K562 (cell line): Measurements from ENCODE around the gene POR. TPM values are rescaled to one million over a fixed set of nuclear protein-coding genes. Genes with fewer than 3 reads are reported as not detected.

Experiments used
- ATAC-seq: fragments of 200-7000 bp; cut with Tn5 transposase; 3 replicates; pipeline ENCODE4 v1.9.1; 2020; ENCODE audit warnings: moderate library complexity
- BruUV-seq: library from RNA; stranded (reverse); fragments of 400-500 nt; replicated peaks from 2 replicates; lab custom pipeline; 2021; lab: Mats Ljungman, UMichigan
- CTCF ChIA-PET: fragments of 300-600 bp; formaldehyde crosslinking; extraction: SDS; loops from one replicate; lab custom pipeline; 2021; ENCODE audit warnings: low intra/inter-chr PET ratio; lab: Yijun Ruan, JAX
- POLR2A ChIA-PET: fragments of 300-600, 350-650 bp; sonication (Branson Sonifier 250); formaldehyde crosslinking; extraction: SDS; loops from one replicate; lab custom pipeline; 2021; ENCODE audit warnings: antibody characterized with exemption, inconsistent platforms; lab: Yijun Ruan, JAX
- DNase-seq, 4 experiments: peaks; one replicate each; pipeline versions ENCODE4 v3.0.0 to v3.0.0-alpha.2; 2011 to 2018; ENCODE audit warnings: low spot score in 3 of 4, mixed read lengths in 3 of 4; ENCODE audit errors: extremely low read depth in 1 of 4
- FAIRE-seq: peaks from 2 replicates; lab custom pipeline; 2011; peaks lifted over from hg19 to GRCh38; lab: Jason Lieb, UNC
- H2AFZ ChIP-seq: 2 replicates; pipeline ENCODE4 v1.6.0; 2011; ENCODE audit warnings: low read depth, low read length, control low read depth, inconsistent platforms
- H3K27ac ChIP-seq: fragments of 200-600 bp; 3 replicates; pipeline ENCODE4 v1.8.0; 2011; ENCODE audit warnings: low read depth, mild to moderate bottlenecking, control low read depth, inconsistent platforms, low read length, moderate library complexity, mixed read lengths; ENCODE audit errors: extremely low read depth
- H3K27me3 ChIP-seq, 2 experiments: fragments of 300-600 bp in 1 of 2; 2 replicates in 1 of 2; 3 replicates in 1 of 2; pipeline versions ENCODE4 v1.6.0 to v1.8.0; 2011; ENCODE audit warnings: inconsistent platforms in 2 of 2, low read length in 2 of 2, mild to moderate bottlenecking in 1 of 2, mixed read lengths in 1 of 2, moderate library complexity in 1 of 2; ENCODE audit not compliant: control insufficient read depth in 2 of 2, insufficient read depth in 2 of 2
- H3K36me3 ChIP-seq: fragments of 300-600 bp; 3 replicates; pipeline ENCODE4 v1.8.0; 2011; ENCODE audit warnings: mild to moderate bottlenecking, low read length, inconsistent platforms; ENCODE audit not compliant: control insufficient read depth, insufficient read depth
- H3K4me1 ChIP-seq, 2 experiments: fragments of 200-600 bp in 1 of 2; replicated peaks in 1 of 2; 2 replicates in 1 of 2; 3 replicates in 1 of 2; pipeline versions ENCODE4 v1.5.1 to v1.8.0; 2011; ENCODE audit warnings: inconsistent platforms in 2 of 2, low read length in 2 of 2, mild to moderate bottlenecking in 1 of 2, mixed read lengths in 1 of 2, moderate library complexity in 1 of 2; ENCODE audit not compliant: control insufficient read depth in 2 of 2, insufficient read depth in 2 of 2
- H3K4me2 ChIP-seq: 2 replicates; pipeline ENCODE4 v1.6.1; 2011; ENCODE audit warnings: low read length, control low read depth, inconsistent platforms, mixed read lengths; ENCODE audit not compliant: insufficient read depth
- H3K4me3 ChIP-seq: fragments of 200-600 bp; sonication (generic), shearing (Covaris generic); 2 replicates; pipeline ENCODE4 v1.5.1; 2016; ENCODE audit warnings: control low read depth, inconsistent platforms
- H3K79me2 ChIP-seq: fragments of 200-600 bp; 3 replicates; pipeline ENCODE4 v1.8.0; 2011; ENCODE audit warnings: low read length, inconsistent platforms; ENCODE audit not compliant: control insufficient read depth, insufficient read depth
- H3K9ac ChIP-seq, 2 experiments: 2 replicates each; pipeline versions ENCODE4 v1.6.0 to v1.6.1; 2011; ENCODE audit warnings: low read depth in 2 of 2, low read length in 2 of 2, control low read depth in 1 of 2, inconsistent platforms in 1 of 2, mild to moderate bottlenecking in 1 of 2, mixed read lengths in 1 of 2; ENCODE audit not compliant: insufficient read depth in 1 of 2
- H3K9me1 ChIP-seq: one replicate; pipeline ENCODE4 v1.6.0; 2011; ENCODE audit warnings: inconsistent platforms, mild to moderate bottlenecking, low read length, moderate library complexity; ENCODE audit not compliant: control insufficient read depth, insufficient read depth
- H3K9me3 ChIP-seq: replicated peaks from 2 replicates; pipeline ENCODE4 v1.5.1; 2011; ENCODE audit warnings: low read depth, low read length, inconsistent platforms; ENCODE audit not compliant: control insufficient read depth, insufficient read depth
- H4K20me1 ChIP-seq: replicated peaks from 2 replicates; pipeline ENCODE4 v1.6.1; 2011; ENCODE audit warnings: low read length, inconsistent platforms, mixed read lengths; ENCODE audit not compliant: control insufficient read depth, insufficient read depth
- ADNP ChIP-seq: fragments of 200-800 bp; sonication (Bioruptor generic); IDR thresholded peaks from 2 replicates; pipeline ENCODE4 v1.6.1; 2016; ENCODE audit warnings: missing genetic modification characterization, missing compliant biosample characterization
- BACH1 ChIP-seq: fragments of 200-800 bp; sonication (Bioruptor generic); IDR thresholded peaks from 2 replicates; pipeline ENCODE4 v1.6.1; 2016; ENCODE audit warnings: missing genetic modification characterization, missing compliant biosample characterization
- KAT8 ChIP-seq: fragments of 450-650 bp; IDR thresholded peaks from 2 replicates; pipeline ENCODE4 v1.6.1; 2016; ENCODE audit warnings: low read depth, mild to moderate bottlenecking
- ZNF316 ChIP-seq: fragments of 450-650 bp; IDR thresholded peaks from 2 replicates; pipeline ENCODE4 v1.6.1; 2016
- WGBS: fragments of 100-300 bp; shearing (Covaris generic); methylation state at CpG from one replicate; pipeline ENCODE4 v1.1.6; 2016; ENCODE audit warnings: low coverage, mixed read lengths; ENCODE audit not compliant: insufficient coverage; ENCODE audit errors: missing lambda C conversion rate; 5-methylcytosine and 5-hydroxymethylcytosine counted together
- in situ Hi-C: fragments of 300-500 bp; cut with MboI; formaldehyde crosslinking; loops from 4 replicates; pipeline ENCODE4 v1.15.0; 2018; ENCODE audit warnings: inconsistent platforms, mixed read lengths
- intact Hi-C: fragments of 100-400 bp; cut with micrococcal nuclease; formaldehyde crosslinking; loops from 2 replicates; pipeline ENCODE4 v1.14.2; 2022
- polyA plus RNA-seq, 8 experiments: library from polyadenylated mRNA; depleted of rRNA in 4 of 8; stranded (reverse) in 5 of 8; unstranded in 3 of 8; fragments of >200 nt; fragmentation: Nextera tagmentation in 2 of 8; fragmentation: Illumina TruSeq in 1 of 8; extraction: Ambion mirVana in 2 of 8; extraction: Trizol in 1 of 8; gene quantifications; 2 replicates each; pipeline versions ENCODE4 v1.2.1 to v1.2.3, GENCODE V29; 2011 to 2014; ENCODE audit warnings: inconsistent platforms in 1 of 8, missing spikeins in 1 of 8
- total RNA-seq, 7 experiments: library from RNA; depleted of rRNA in 6 of 7; stranded (reverse); fragments of >200 nt in 6 of 7; fragmentation: Illumina TruSeq in 2 of 7; extraction: Trizol in 2 of 7; gene quantifications; 2 replicates each; pipeline versions ENCODE4 v1.2.1 to v1.2.3, GENCODE V29; 2011 to 2021; ENCODE audit warnings: low replicate concordance in 1 of 7
- TF ChIP-seq, protein P1 (sequence below), 2 experiments: fragments of 450-650 bp in 1 of 2; sonication (generic) in 1 of 2; formaldehyde crosslinking; conservative IDR thresholded peaks; 2 replicates each; pipeline versions ENCODE4 v1.4.0 to v1.8.1; 2020 to 2022; ENCODE audit warnings: mild to moderate bottlenecking in 1 of 2, missing genetic modification reagents in 1 of 2

Gene POR
- total and polyA plus RNA-seq, 9 of the 15 experiments (the other 6 are each of a cell fraction or from before 2014, with no cell fraction given) = 4.7 to 142 (median 40.8) TPM

DNA sequence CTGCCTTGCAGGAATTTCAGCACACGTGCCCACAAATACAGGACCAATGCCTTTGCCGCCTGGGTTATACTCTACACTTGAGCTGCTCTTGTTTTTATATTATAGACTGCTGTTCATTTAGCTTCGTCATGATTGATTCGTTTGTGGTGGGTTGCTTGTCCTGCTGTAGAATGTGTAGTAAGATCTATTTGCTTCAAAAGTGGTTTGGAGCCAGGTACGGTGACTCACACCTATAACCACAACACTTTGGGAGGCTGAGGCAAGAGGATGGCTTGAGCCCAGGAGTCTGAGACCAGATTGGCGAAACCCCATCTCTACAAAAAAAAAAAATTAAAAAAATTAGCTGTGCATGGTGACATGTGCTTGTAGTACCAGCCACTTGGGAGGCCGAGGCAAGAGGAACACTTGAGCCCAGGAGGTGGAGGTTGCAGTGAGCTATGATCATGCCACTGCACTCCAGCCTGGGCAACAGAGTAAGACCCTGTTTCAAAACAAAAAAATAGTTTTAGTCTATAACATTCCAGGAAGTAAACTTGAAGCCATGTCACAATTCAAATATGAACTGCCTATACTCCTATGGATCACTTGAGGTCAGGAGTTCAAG is 45.1 kb upstream of the POR start:
- no peak for DNase-seq
- no peaks in the 10 kb centered on the region for H3K27me3 ChIP-seq
- no peak overlapping the region for H2AFZ ChIP-seq
- BruUV-seq = no TSS peak
- CTCF ChIA-PET = interaction anchor here (0.6 kb wide), 1 partner anchor 370 kb away, joined by 3 read pairs; no protein-coding TSS in a partner anchor
- H4K20me1 ChIP-seq = no peaks in the 10 kb centered on the region
- no peak for ATAC-seq
- intact Hi-C loops = loop anchor here (5.0 kb wide), 3 partner anchors 102 to 442 kb away; no protein-coding TSS in a partner anchor
- WGBS = 54% methylated on average over 7 of the region's 7 CpGs
- POLR2A ChIA-PET = no interaction called here
- no peaks in the 10 kb centered on the region for H3K9me3 ChIP-seq
- no peaks in the 10 kb centered on the region for H3K9me1 ChIP-seq
- H3K4me1 ChIP-seq = peaks cover 15 to 21% of the 10 kb centered on the region in 2 experiments; a peak in 4 of 5 replicates
- no peak overlapping the region for H3K9ac ChIP-seq
- TF ChIP-seq, protein P1, sequence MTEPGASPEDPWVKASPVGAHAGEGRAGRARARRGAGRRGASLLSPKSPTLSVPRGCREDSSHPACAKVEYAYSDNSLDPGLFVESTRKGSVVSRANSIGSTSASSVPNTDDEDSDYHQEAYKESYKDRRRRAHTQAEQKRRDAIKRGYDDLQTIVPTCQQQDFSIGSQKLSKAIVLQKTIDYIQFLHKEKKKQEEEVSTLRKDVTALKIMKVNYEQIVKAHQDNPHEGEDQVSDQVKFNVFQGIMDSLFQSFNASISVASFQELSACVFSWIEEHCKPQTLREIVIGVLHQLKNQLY (CRISPR knock-in tag; conservative IDR thresholded peaks at IDR 0.05) = no peak
- TF ChIP-seq ADNP (tag) = no peak
- TF ChIP-seq KAT8 = no peak
- no peak for TF ChIP-seq BACH1
- TF ChIP-seq ZNF316 = 0 out of 2 replicates have a peak, but pooled peaks have one; percentile 3
- no peak for FAIRE-seq
- H3K36me3 ChIP-seq = no peaks in the 10 kb centered on the region
- no peak overlapping the region for H3K4me2 ChIP-seq
- no peak overlapping the region for H3K27ac ChIP-seq
- no peaks in the 10 kb centered on the region for H3K79me2 ChIP-seq
- H3K4me3 ChIP-seq = no peak overlapping the region
- in situ Hi-C loops = loop anchor here (5.0 kb wide), 1 partner anchor 152 kb away; no protein-coding TSS in a partner anchor
